Activated CD4-positive, CD25-positive, alpha-beta regulatory T cell treated with anti-CD3 and anti-CD28 coated beads, Interleukin-2, amount 50 U/mL, for 72 hours (primary cell): ENCODE data around the gene APLP2.
"Not testable (repeated sequence)": the region's sequence is repeated elsewhere in the genome, so short reads cannot be mapped to it uniquely, and the experiment has no call there.

Source experiments
- DNase-seq: peaks from one replicate; pipeline ENCODE4 v3.0.0; 2021

Gene APLP2

DNA sequence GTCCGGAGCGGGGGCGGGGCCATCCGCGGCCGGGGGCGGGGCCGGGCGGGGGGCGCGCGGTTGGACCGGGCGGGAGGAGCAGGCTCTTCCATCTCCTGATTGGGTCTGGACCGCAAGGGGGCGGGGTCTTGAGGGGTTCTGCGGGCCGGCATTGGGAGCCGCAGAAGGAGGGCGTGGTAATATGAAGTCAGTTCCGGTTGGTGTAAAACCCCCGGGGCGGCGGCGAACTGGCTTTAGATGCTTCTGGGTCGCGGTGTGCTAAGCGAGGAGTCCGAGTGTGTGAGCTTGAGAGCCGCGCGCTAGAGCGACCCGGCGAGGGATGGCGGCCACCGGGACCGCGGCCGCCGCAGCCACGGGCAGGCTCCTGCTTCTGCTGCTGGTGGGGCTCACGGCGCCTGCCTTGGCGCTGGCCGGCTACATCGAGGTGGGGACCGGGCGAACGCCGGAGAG is at the start of gene APLP2:
Gene APLP2, plus strand, starts transcription at position 236 of the 450 bp plus-strand sequence. Its CDS starts 84 bp downstream, at position 320.
- DNase-seq = peak; percentile 97

DNA sequence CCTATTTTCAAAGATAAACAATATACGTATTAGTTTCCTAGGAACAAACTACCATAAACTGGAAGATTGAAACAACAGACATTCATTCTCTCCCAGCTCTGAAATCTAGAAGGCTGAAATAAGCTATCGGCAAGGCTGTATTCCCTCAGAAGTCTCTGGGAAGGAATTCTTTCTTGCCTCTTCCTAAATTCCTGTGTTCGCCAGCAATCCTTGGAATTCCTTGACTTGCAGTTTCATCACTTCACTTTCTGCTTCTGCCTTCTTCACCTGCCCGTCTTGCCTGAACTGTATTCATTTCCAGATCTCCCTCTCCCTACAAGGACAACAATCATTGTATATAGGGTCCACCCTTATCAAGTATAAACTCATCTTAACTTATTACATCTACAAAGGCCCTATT is 49.4 kb upstream of the APLP2 start:
- no peak for DNase-seq

DNA sequence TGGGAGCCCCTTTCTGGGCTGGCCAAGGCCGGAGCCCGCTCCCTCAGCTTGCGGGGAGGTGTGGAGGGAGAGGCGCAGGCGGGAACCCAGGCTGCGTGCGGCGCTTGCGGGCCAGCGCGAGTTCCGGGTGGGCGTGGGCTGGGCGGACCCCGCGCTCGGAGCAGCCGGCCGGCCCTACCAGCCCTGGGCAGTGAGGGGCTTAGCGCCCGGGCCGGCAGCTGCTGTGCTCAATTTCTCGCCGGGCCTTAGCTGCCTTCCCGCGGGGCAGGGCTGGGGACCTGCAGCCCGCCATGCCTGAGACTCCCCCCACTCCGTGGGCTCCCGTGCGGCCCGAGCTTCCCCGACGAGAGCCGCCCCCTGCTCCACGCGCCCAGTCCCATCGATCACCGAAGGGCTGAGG is 48.1 kb upstream of the APLP2 start:
- not testable (repeated sequence) for DNase-seq

DNA sequence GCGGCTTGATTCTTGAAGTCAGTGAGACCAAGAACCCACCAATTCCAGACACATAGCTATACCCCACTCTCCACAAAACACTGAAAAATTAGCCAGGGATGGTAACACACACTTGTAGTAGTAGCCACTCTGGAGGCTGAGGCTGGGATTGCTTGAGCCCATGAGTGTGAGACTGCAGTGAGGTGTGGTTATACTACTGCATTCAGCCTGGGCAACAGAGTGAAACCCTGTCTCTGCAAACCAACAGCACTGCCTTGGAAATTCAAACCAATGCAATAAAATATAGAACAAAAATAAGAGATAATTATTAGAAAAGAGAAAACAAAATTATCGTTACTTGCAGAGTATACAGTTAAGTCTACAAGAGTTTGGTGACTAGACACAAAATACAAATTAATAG is 46.9 kb upstream of the APLP2 start:
- no peak for DNase-seq

DNA sequence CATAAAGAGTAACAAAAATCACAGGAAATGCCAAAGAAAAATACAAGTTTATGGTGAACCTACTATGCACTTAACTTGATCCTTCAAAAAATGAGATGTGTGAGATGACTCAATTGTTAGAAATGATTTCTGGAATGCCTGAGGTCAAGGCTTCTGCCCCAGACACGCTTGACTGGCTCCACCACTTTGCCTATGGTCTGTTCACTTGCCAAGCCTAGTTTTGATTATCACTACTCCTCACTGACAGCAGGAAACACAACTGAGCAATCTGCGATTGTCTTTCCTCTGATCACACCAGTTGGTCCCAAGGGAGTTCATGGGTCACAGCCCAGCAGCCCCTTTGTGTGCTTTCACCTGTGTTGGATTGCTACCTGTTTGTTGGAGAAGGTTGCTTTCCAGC is 46.5 kb upstream of the APLP2 start:
- DNase-seq = no peak

DNA sequence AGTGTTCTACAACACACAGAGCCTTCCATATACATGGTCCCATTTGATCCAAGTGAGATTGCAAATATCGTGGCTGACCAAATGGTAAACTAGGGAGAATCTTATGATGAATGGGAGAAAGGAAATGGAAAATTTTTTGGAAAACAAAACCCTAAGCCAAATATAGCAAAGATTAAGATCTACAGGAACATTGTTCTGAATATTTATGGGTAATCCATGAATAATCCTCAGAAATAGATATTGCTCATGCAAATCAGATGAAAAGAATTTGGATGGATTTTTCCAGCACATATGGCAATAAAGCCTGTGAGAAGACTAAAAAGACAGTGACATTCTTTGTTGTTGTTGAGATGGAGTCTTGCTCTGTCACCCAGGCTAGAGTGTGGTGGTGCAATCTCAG is 45.3 kb upstream of the APLP2 start:
- no peak for DNase-seq

DNA sequence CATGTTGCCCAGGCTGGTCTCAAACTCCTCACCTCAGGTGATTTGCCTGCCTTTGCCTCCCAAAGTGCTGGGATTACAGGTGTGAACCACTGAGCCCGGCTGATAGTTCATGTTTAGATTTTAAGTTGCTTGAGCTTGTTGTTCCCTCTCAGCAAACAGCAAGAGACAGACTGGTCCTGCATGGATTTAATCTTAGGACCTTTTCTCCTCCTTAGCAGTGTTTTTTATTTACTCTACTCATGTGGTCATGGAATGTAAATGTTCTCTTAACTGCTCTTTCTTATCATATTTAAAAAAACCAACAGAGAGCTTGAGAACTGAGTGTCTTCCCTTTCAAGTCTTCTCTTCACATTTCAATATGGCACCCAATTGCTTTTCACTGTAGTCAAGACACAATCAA is 44.3 kb upstream of the APLP2 start:
- DNase-seq = no peak

DNA sequence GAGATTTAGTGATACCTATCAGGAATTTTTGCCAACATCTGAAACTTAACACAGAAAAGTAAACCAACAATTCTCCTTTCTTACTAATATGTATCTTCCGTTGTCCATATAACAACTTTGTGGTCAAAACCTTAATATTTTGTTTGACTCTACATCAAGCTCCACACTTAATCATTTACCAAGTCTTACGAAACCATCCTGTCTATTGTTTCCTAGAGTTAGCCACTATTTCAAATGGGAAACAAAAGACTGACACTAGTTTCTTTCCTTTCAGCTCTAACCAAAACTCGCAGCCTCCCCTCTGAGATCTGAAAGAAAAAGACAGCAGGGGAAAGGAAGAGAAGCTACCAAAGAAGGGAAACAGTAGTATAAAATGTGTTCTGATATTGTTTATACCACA is 40.6 kb upstream of the APLP2 start:
- no peak for DNase-seq

DNA sequence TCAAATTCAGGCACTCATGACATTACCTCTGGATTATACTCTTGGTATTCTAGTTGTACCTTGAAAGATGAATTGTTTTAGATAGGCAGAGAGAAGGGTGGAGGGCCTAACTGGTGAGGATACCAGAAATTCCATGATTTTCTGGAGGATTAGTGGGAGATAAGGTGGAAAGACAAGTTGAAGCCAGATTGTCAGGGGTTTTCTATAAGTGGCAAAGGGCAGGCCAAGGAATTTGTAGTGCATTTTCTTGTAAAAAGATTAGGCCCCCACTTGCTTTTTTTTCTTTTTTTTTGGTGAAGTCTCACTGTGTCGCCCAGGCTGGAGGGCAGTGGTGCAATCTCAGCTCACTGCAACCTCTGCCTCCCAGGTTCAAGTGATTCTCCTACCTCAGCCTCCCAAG is 38.6 kb upstream of the APLP2 start:
- no peak for DNase-seq

DNA sequence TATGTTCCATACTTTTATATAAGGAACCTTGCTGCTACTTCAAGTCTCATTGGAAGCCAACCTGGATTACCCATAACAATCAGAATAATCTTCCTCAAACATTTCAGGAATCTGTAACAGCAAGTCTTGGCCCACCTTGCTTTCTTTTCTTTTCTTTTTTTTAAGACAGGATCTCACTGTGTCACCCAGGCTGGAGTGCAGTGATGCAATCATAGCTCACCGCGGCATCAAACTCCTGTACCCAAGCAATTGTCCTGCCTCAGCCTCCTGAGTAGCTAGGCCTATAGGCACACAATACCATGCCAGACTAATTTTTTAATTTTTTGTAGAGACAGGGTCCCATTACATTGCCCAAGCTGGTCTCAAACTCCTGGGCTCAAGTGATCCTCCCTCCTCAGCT is 37.7 kb upstream of the APLP2 start:
- DNase-seq = no peak

DNA sequence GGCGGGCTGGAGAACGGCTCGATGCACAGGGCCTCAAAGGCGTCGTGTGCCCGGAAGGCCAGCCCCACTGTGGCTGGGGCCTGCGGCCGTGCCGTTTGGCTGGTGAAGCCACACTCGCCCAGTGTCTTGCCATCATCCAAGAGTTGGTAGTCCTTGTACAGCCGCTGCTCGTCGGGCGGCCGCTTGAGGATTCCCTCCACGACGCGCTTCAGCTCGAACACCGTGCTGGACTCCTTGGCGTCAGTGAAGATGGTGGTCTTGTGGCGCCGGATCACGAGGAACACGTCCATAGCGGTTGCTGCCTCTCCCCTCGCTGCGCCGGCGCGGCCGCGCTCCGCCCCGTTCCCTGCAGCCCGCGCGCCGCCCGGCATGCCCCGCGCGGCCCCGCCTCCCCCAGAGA is 36.8 kb upstream of the APLP2 start:
- DNase-seq = no peak

DNA sequence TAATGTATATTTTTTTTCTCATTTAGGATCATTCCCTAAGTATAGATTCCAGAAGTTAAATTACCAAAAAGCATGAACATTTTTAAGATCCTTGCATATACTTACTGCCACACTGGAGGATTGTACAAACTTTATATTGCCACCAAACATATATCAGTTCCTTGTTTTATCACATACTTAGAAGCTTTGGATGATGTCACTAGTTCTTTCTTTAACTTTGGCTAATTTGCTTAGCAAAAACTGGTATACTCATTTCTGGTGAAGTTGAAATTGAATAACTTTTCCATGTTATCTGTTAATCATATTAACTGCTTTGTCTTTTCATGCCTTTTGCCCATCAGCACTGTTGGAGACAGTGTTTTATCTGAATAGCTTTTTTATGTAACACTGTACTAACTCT is 35.5 kb upstream of the APLP2 start:
- no peak for DNase-seq

DNA sequence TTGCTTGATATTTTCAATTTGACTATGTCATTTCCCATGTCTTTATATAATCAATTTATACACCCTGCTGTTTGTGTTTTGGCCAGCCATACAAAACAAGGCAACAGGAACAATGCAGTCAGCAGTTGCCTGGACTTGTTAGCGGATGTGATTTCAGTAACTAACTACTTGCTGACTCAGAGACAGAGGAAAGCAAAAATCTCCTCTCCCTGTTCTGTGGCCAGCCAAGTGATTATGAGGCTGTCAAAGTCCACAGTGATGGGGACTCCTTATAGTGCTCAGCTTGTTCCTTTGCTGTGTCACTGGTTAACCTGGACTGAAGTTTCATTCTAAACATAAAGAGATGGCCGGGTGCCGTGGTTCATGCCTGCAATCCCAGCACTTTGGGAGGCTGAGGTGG is 32.6 kb upstream of the APLP2 start:
- no peak for DNase-seq

DNA sequence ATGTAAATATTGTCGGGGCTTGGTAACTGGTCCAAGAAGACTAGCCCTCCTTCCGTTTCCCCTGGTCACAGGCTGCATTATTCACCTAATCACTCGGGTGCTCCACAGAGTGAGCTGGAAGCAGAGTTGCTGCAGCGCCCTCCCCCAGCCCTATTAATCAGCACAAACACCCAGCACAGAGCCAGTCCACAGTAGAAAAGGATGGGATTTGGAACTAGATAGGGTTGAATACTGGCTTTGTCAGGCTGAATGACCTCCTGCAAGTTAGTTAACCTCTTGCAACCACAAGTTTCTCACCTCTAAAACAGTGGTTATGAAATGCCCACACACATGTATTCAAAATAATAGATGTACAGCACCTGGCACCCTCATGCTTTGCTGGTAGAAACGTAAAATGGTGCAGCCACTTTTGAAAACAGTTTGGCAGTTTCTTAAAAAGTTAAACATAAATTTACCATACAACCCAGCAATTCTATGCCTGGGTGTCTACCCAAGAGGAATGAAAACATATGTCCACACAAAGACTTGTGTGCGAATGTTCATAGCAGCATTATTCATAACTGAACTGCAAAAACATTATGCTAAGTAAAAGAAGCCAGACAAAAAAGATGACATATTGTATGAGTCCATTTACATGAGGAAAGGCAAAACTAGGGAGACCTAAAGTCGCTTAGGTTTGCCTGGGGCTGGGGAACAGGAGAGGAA is 31.7 kb upstream of the APLP2 start:
- DNase-seq = no peak

DNA sequence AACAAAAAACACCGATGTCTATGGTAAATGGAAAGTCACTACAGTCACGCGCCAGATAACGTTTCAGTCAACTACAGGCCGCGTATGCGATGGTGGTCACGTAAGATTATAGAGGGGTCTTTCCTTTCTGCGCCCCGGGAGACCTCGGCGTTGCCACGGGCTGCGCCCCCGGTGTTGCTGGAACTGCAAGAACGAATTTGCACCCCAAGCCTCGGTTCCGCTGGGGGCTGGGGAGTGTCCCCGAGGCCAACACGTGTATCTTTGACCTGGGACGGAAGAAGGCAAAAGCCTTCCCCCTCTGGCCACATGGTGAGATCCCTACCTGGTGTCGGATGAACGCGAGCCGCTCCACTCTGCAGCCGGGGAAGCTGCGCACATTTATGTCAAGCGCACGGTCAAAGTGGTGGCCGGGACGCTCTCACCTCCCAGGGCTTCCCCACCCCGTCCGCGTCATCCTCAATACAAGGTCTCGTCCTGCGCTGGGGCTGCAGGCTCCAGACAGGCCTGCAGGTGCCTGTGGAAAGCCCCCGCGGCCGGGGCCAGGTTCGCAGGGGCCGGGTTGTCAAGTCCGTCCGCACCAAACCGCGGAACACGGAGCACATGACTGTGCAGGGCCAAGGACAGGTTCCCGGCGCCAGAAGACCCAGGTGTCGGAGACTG is 29.3 kb upstream of the APLP2 start:
- DNase-seq = no peak

DNA sequence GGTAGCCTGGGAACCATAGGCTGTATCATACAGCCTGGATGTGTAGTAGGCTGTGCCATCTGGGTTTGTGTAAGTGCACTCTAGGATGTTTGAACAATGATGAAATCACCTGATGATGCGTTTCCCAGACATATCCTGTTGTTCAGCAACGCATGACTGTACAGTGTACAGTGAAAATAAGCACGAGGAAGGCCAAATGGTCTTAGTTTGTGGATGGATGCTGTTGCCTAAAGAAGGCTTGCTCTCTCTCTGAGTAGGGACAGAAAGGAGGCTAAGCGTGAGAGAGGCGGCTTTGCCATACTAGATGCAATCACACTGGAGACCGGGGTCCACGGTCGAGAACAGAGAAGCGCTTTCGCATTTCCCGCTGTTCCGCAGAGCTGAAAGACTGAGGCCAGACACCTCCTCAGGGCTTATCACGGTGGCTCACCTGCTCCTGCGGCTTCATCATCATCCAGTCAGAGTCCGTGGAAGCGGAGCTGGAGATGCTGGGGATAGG is 27.6 kb upstream of the APLP2 start:
- no peak for DNase-seq

DNA sequence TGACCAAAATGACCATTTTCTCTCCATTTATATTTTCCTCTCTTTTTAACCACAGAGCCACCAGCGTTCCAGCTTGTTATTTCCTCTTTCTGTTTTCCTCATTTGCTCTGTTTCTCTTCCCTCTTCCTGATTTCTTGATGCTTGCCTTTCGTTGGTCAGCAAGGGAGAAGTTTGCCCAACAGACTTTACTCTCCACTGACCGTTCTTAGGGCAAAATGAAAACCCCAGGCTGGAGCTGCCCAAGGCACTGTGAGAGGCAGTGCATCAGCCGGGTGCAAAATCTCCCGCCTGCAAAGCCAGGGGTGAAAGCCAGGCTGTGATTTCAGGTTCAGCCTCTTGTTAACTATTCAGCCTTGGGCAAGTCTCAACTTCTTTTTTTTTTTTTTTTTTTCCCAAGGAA is 26.1 kb upstream of the APLP2 start:
- DNase-seq = no peak

DNA sequence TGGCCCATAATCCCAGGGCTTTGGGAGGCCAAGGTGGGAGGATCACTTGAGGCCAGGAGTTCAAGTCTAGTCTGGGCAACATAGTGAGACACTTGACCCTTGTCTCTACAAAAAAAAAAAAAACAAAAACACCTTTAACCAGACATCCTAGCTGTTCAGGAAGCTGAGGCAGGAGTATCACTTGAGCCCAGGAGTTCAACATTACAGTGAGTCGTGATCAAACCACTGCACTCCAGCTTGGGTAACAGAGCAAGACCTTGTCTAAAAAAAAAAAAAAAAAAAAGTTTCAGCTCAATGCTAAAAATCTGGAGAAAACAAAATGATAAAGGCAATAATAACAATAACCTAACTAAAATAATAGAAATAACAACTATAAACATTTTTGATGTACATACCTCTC is 22.6 kb upstream of the APLP2 start:
- no peak for DNase-seq

DNA sequence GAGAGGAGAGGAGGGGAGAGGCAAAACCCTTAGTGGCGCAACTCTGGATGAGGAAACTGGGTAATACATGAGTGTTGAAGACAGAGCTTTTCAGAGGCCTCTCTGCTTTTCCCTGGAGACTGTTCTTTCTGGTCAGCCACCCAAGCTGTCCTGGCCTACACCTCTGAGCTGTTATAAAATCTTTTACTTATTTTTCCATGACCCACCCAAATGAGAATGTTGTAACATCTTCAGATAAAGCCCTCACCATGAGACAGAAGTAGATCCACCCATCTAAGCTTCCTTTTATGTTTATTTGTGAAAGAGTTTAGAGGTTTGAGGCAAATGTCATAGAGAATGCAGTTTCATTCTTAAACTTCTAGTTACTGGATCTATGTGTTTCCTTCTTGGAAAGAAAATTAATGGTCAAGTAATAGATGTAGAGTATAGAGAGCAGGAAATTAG is 20.3 kb upstream of the APLP2 start:
- no peak for DNase-seq

DNA sequence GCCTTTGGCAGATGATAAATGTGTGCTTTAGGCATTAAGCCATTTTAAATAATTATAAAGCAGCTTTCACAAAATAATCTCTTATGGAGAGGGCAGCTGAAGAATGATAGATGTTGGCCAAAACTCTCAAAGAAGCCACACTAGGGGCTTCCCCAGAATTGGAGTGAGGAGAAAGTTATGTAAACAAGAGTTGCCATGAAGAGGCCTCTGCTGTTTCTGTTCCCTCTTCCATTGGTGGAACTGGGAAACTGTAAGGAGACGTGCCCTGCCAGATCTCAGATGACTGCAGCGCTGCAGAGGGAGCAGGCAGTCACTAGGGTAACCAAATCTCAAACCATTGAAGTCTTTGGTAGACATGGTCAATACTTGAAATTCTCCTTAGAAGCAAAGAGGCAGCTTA is 19.4 kb upstream of the APLP2 start:
- no peak for DNase-seq

DNA sequence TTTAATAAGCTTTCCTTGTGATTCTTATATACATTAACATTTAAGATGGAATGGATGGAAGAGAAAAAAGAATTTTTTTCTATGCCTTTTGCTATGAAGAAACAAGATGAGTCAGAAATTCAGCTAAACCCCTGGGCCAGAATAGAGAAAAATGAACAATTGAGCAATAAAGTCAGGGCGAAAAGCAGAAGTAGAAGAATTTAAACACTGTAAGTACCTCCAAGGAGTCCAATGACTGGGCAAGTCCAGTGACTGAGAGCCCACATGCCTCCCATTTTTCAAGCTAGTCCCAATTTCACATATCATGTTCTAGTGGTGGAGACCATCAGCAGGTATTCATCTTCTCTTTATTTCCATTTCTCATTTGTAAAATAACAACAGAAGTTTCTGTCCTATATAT is 18.6 kb upstream of the APLP2 start:
- no peak for DNase-seq

DNA sequence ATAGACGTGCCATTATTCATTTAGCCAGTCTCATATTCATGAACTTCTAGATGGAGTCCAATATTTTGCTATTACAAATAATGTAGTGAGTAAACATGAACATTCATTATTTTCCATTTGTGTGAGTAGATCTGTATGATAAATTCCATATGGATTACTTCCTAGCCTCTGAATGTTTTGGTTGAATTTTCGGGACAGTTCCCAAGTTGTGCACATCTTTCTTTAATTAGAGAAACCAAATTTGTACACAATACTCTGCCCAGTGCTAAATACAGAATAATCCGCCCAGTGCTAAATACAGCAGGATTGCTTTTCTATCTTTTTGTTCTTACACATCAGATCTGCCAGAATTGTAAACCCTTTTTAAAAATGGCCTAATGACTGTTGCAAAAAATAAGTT is 17.1 kb upstream of the APLP2 start:
- no peak for DNase-seq

DNA sequence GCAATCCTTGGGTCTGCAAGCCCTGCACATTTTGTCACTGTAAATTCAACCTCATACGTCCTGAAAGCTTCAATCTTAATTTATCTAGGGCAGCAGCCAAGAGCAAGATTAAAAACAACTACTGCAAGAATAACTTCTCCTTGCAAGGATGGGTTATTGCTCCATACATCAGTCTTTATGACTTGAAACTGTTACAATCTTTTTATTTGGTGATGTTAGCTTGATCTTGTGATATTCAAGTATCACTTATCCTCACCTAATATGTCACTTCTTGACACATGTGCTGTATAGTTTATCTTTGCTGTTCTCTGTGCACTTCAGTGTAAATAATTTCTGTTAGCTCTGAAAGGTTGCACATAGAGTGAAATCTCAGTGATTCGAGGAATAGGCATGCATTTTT is 14.7 kb upstream of the APLP2 start:
- no peak for DNase-seq

DNA sequence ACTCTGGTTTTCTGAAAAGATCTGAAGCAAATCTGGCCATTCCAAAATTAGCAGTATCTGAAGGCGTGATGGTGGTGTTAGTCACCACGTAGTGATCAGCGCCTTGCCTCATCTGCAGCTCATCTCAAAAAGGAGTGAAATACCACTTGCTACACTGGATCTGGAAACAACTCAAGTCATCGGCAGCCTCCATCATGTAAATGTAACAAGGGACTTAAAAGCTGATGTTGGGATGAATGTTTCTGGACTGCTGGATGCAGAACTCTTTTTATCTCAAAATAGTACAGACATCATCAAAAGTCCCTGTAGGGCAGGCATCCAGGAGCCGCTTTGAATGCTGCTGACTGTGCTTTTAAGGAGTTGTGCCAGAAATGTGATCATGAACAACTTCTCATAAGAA is 14.1 kb upstream of the APLP2 start:
- no peak for DNase-seq

DNA sequence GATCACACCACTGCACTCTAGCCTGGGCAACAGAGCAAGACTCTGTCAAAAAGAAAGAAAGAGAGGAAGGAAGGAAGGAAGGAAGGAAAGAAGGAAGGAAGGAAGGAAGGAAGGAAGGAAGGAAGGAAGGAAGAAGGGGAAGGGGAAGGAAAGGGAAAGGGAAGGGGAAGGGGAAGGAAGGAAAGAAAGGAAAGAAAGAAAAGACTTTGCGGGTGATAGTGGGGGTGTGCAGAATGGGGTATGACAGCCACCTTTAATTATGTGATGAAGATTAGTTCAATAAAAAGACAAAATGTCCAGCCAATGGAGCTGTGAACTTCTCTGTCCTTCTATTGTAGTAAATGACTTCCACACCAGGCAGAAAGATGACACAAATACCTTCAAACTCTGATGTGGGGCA is 8.7 kb upstream of the APLP2 start:
- no peak for DNase-seq
